HG03571 (cell line): ENCODE measurements around the gene PPP6R3.

ENCODE experiments used
- ATAC-seq: cut with Tn5 transposase; IDR thresholded peaks from one replicate; pipeline ENCODE4 v1.9.1; 2021; ENCODE audit not compliant: unreplicated experiment

PPP6R3 gene

GRCh38 chr11:68661697-68662603, 201.4 kb downstream of the PPP6R3 start:
- no peak for ATAC-seq

- ATAC-seq = no peak
These were observed 203.0 kb downstream of the PPP6R3 start for GRCh38 chr11:68663482-68664010.

- no peak for ATAC-seq
These were observed 203.6 kb downstream of the PPP6R3 start for GRCh38 chr11:68664141-68664540.

- no peak for ATAC-seq
These were observed 204.4 kb downstream of the PPP6R3 start for GRCh38 chr11:68664906-68665305.
